Effector memory CD4-positive, alpha-beta T cell (primary cell): ENCODE data around the gene UBE2D2.
"Not testable (repeated sequence)": the region's sequence is repeated elsewhere in the genome, so short reads cannot be mapped to it uniquely, and the experiment has no call there.

Experiments used
- DNase-seq, 3 donors: peaks; one replicate each; pipeline ENCODE4 v3.0.0-alpha.2; 2020
- H3K27ac ChIP-seq: 2 replicates; pipeline ENCODE4 v1.7.0; 2013; ENCODE audit warnings: mild to moderate bottlenecking, low read length, moderate library complexity; ENCODE audit not compliant: insufficient read depth, poor library complexity, severe bottlenecking
- H3K27me3 ChIP-seq: replicated peaks from 2 replicates; pipeline ENCODE4 v1.7.0; 2013; ENCODE audit warnings: mild to moderate bottlenecking, low read length; ENCODE audit not compliant: insufficient read depth, control insufficient read depth, poor library complexity, severe bottlenecking
- H3K36me3 ChIP-seq: 2 replicates; pipeline ENCODE4 v1.7.0; 2013; ENCODE audit warnings: mild to moderate bottlenecking, low read length, moderate library complexity; ENCODE audit not compliant: control insufficient read depth, insufficient read depth
- H3K4me1 ChIP-seq: 2 replicates; pipeline ENCODE4 v1.7.0; 2013; ENCODE audit warnings: low read length, mild to moderate bottlenecking; ENCODE audit not compliant: control insufficient read depth, insufficient read depth, poor library complexity, severe bottlenecking
- H3K4me3 ChIP-seq: 2 replicates; pipeline ENCODE4 v1.7.0; 2013; ENCODE audit warnings: low read length, low read depth, mild to moderate bottlenecking; ENCODE audit not compliant: insufficient read depth, poor library complexity, severe bottlenecking
- H3K9me3 ChIP-seq: 2 replicates; pipeline ENCODE4 v1.7.0; 2013; ENCODE audit warnings: mild to moderate bottlenecking, low read length, moderate library complexity; ENCODE audit not compliant: control insufficient read depth

UBE2D2 gene

DNA sequence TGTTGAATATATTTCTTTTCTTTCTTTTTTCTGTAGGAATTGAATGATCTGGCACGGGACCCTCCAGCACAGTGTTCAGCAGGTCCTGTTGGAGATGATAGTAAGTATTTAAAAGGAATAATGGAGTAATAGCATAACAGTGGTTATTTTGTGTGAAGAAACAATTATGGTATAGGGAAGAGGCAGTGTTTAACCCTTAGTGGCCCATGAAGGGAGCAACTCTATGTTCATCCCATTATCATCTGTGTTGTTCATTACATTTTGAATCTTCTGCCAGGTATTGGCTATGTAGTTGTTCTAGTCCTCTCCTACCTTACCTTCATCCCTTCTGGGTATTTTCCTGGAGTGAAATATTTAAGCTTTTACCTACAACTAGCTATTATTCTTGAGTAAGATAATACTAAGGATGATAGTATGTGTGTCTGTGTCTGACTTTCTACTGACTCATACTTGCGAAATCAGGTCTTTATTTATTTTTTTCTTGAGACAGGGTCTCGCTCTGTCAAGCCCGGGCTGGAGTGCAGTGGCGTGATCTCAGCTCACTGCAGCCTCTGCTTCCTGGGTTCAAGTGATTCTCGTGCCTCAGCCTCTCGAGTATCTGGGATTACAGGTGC, 39.3 kb downstream of the UBE2D2 start:
- peaks cover 35% of the 10 kb centered on the region for H3K36me3 ChIP-seq
- H3K27me3 ChIP-seq = no peaks in the 10 kb centered on the region
- no peak overlapping the region for H3K27ac ChIP-seq
- no peaks in the 10 kb centered on the region for H3K4me1 ChIP-seq
- no peak for DNase-seq
- no peak overlapping the region for H3K4me3 ChIP-seq
- H3K9me3 ChIP-seq = no peaks in the 10 kb centered on the region

DNA sequence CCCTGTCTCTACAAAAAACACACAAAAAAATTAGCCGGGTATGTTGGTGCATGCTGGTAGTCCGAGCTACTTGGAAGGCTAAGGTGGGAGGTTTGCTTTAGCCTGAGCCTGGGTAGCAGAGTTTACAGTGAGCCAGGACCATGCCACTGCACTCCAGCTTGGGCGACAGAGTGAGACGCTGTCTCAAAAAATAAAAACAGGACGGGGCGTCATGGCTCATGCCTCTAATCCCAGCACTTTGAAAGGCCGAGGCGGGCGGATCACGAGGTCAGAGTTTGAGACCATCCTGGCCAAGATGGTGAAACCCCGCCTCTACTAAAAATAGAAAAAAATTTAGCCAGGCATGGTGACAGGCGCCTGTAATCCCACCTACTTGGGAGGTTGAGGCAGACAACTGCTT, 40.3 kb downstream of the UBE2D2 start:
- no peaks in the 10 kb centered on the region for H3K4me1 ChIP-seq
- no peaks in the 10 kb centered on the region for H3K9me3 ChIP-seq
- no peaks in the 10 kb centered on the region for H3K27me3 ChIP-seq
- H3K36me3 ChIP-seq = peaks cover 37% of the 10 kb centered on the region
- no peak overlapping the region for H3K4me3 ChIP-seq
- no peak overlapping the region for H3K27ac ChIP-seq
- no peak for DNase-seq

DNA sequence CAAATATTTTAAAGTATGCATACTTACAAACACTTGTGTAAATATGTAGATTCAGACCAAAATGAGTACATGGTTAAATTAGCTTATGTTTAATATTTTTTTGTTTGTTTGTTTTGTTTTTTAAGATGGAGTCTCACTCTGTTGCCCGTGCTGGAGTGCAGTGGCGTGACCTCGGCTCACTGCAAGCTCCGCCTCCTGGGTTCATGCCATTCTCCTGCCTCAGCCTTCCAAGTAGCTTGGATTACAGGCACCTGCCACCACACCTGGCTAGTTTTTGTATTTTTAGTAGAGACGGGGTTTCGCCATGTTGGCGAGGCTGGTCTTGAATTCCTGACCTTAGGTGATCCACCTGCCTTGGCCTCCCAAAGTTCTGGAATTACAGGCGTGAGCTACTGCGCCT, 40.8 kb downstream of the UBE2D2 start:
- DNase-seq, H3K4me3 ChIP-seq, H3K4me1 ChIP-seq, H3K9me3 ChIP-seq, H3K27me3 ChIP-seq, H3K27ac ChIP-seq: not testable (repeated sequence)
- H3K36me3 ChIP-seq = peaks cover 42% of the 10 kb centered on the region

DNA sequence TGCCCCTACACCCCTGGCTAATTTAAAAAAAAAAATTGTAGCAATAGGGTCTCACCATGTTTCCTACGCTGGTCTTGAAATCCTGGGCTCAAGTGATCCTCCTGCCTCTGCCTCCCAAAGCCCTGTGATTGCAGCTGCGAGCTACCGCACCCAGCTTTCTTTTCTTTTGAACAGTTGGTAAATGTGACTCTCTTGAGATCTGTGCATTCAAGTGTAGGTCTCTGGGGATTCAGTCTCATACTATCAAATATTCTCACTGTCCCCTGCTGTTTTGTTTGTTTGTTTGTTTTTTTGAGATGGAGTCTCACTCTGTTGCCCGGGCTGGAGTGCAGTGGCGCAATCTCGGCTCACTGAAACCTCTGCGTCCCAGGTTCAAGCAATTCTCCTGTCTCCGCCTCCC, 44.7 kb downstream of the UBE2D2 start:
- Histone ChIP-seq H3K4me1 (no peaks in the 10 kb centered on the region), H3K27ac (no peak overlapping the region), H3K9me3 (no peaks in the 10 kb centered on the region), H3K27me3 (no peaks in the 10 kb centered on the region), H3K4me3 (no peak overlapping the region), H3K36me3 (peaks cover 33% of the 10 kb centered on the region)
- no peak for DNase-seq

DNA sequence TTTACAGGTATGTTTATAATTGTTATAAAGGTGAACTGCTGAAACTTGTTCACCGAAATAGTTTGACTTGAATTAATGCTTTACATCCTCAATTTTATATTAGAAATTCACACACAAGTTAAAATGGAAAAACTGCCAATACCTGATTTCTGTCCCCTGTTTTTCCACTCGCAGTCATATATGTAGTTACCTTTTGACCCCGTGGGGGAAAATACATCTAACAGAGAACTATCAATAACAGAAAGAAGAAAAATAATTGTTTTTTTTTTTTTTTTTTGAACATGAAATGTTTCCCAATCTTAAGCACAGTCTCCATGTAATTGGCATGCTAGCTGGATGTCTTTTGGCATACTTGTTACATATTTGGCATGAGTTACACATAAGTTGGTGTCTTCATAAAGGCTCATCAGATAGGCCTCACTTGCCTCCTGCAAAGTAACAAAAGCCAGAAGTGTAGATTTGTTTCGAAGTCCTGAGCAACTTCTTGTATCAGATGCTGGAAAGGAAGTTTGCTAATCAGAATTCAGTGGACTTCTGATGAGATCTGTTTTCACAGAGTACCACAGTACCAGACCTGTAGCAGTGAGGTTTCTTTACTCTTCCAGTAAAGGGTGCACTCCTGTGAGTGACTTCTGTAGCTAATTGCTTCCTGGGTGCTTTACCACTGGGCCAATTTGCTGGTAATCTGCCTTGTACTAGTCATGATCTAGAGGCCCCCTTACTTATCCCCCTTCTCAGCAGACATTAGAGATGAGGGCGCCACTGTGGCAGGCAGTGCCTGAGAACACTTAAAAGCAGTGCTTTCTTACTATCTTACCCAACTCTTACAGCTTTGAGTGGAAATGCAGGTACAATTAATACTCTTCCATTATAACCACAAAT, 50.8 kb downstream of the UBE2D2 start:
- Histone ChIP-seq H3K27me3 (no peaks in the 10 kb centered on the region), H3K9me3 (no peaks in the 10 kb centered on the region), H3K4me1 (no peaks in the 10 kb centered on the region), H3K27ac (no peak overlapping the region), H3K36me3 (peaks cover 19% of the 10 kb centered on the region), H3K4me3 (no peak overlapping the region)
- no peak for DNase-seq

DNA sequence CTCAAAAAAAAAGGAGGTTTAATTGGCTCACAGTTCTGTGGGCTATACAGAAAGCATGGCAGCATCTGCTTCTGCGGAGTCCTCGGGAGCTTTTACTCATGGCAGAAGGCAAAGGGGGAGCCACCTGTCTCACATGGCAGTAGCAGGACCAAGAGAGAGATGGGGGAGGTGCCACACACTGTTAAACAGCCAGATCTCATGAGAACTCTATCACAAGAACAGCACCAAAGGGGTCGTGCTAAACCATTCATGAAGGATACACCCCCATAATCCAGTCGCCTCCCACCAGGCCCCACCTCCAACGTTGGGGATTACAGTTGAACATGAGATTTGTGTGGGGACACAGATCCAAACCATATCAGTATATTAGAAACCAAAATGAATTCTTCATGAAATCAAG, 58.7 kb downstream of the UBE2D2 start:
- Histone ChIP-seq H3K36me3 (peaks cover 56% of the 10 kb centered on the region), H3K27me3 (no peaks in the 10 kb centered on the region), H3K27ac (no peak overlapping the region), H3K4me3 (no peak overlapping the region), H3K4me1 (no peaks in the 10 kb centered on the region), H3K9me3 (no peaks in the 10 kb centered on the region)
- DNase-seq = no peak

DNA sequence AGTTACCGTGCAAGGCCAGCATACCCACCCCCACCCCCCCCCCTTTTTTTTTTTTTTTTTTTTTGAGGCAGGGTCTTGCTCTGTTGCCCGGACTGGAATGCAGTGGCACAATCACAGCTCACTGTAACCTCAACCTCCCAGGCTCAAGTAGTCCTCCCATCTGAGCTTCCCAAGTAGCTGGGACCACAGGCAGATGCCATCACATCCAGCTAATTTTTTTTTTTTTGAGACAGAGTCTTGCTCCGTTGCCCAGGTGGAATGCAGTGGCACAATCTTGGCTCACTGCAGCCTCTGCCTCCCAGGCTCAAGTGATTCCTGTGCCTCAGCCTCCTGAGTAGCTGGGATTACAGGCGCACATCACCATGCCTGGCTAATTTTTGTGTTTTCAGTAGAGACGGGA, 64.3 kb downstream of the UBE2D2 start:
- DNase-seq, H3K9me3 ChIP-seq, H3K4me1 ChIP-seq, H3K4me3 ChIP-seq, H3K27ac ChIP-seq, H3K27me3 ChIP-seq: not testable (repeated sequence)
- H3K36me3 ChIP-seq = peaks cover 61% of the 10 kb centered on the region

DNA sequence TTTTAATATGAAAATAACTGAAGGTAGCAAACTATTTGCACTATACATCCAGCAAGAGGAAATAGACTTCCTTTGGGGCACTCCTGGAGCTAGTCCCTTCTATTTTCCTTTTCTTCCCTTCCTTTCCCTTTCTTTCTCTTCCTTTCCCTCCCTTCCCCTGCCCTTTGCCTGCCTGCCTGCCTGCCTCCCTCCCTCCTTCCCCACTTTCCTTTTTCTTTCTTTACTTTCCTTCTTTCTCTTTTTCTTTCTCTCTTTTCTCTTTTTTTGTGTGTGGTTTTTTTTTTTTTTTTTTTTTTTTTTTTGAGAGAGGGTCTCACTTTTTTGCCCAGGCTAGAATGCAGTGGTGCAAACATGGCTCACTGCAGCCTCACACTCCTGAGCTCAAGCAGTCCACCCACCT, 69.7 kb downstream of the UBE2D2 start:
- H3K27ac ChIP-seq = no peak overlapping the region
- DNase-seq = no peak
- H3K4me3 ChIP-seq = no peak overlapping the region
- no peaks in the 10 kb centered on the region for H3K9me3 ChIP-seq
- H3K36me3 ChIP-seq = peaks cover 35% of the 10 kb centered on the region
- H3K27me3 ChIP-seq = no peaks in the 10 kb centered on the region
- peaks cover 4% of the 10 kb centered on the region for H3K4me1 ChIP-seq

DNA sequence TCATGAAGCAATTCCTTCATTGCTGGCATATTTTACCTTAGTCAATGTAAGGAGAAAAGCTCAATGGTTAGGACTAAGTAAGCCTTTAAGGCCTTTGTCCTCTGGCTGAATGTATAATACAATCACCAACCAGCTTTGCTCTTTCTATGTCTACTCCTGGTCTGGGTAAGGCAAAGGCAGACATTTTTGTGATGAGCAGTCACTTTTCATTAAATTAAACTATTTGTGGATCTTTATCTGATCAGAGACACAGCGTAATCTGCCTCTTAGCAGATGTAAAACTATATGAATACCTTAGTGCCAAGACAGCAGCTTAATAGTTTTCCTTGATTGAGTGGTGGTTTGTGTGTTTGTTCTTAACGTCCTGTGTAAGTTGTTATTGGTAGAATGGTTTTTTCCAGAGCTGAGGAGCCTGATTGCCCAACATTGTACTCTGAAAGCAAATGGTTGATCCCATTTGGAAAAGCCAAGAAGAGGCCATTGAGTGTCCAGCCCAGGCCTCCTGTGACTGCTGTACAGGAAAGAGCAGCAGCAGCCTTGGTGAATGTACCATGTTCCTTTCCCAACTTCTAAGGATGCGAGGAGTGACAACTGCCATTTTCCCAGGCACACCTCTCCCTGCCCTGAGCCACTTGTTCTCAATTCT, 70.5 kb downstream of the UBE2D2 start:
- no peak for DNase-seq
- Histone ChIP-seq H3K4me3 (no peak overlapping the region), H3K27me3 (no peaks in the 10 kb centered on the region), H3K9me3 (no peaks in the 10 kb centered on the region), H3K36me3 (peaks cover 27% of the 10 kb centered on the region), H3K27ac (no peak overlapping the region), H3K4me1 (peaks cover 12% of the 10 kb centered on the region)
